DMS 273 (cell line): Measurements from ENCODE around the gene DCPS.

Source experiments
- DNase-seq: peaks from one replicate; lab custom pipeline; 2025; ENCODE audit not compliant: unreplicated experiment; lab: John Stamatoyannopoulos, UW

The DCPS gene

GRCh38 chr11:126327281-126328000 lies 23.6 kb downstream of the DCPS start:
- DNase-seq = no peak

GRCh38 chr11:126328001-126328390 lies 24.1 kb downstream of the DCPS start:
- no peak for DNase-seq

GRCh38 chr11:126328444-126328843 lies 24.6 kb downstream of the DCPS start:
- no peak for DNase-seq

GRCh38 chr11:126328938-126329643 lies 25.2 kb downstream of the DCPS start:
- no peak for DNase-seq

GRCh38 chr11:126329644-126330211 lies 25.9 kb downstream of the DCPS start:
- no peak for DNase-seq

- DNase-seq = no peak
Observed at GRCh38 chr11:126331286-126331685, 27.4 kb downstream of the DCPS start.

GRCh38 chr11:126332221-126332711 lies 28.4 kb downstream of the DCPS start:
- peak; percentile 71 for DNase-seq

- DNase-seq = no peak
Observed at GRCh38 chr11:126333142-126333541, 29.3 kb downstream of the DCPS start.

GRCh38 chr11:126334659-126335462 lies 31.0 kb downstream of the DCPS start:
- no peak for DNase-seq

GRCh38 chr11:126335463-126335760 lies 31.6 kb downstream of the DCPS start:
- no peak for DNase-seq

GRCh38 chr11:126336138-126336541 lies 32.3 kb downstream of the DCPS start:
- no peak for DNase-seq

- DNase-seq = no peak
Observed at GRCh38 chr11:126336671-126337101, 32.8 kb downstream of the DCPS start.

GRCh38 chr11:126337126-126337473 lies 33.2 kb downstream of the DCPS start:
- DNase-seq = no peak

- no peak for DNase-seq
Observed at GRCh38 chr11:126337474-126338241, 33.8 kb downstream of the DCPS start.

GRCh38 chr11:126338346-126339055 lies 34.6 kb downstream of the DCPS start:
- no peak for DNase-seq

GRCh38 chr11:126339073-126339862 lies 35.4 kb downstream of the DCPS start:
- DNase-seq = no peak

- DNase-seq = no peak
Observed at GRCh38 chr11:126339863-126340434, 36.1 kb downstream of the DCPS start.

GRCh38 chr11:126340960-126341606 lies 37.2 kb downstream of the DCPS start:
- no peak for DNase-seq

GRCh38 chr11:126341760-126342161 lies 37.9 kb downstream of the DCPS start:
- no peak for DNase-seq
